HG03066 (cell line): ENCODE measurements around the gene ZNF594.
A peak's percentile ranks its signal among the peaks of the same experiment; 100 is the strongest.
"Not testable (repeated sequence)": the region's sequence is repeated elsewhere in the genome, so short reads cannot be mapped to it uniquely, and the experiment has no call there.

Source experiments
- ATAC-seq: cut with Tn5 transposase; IDR thresholded peaks from one replicate; pipeline ENCODE4 v1.9.1; 2021; ENCODE audit warnings: low read depth; ENCODE audit not compliant: unreplicated experiment

ZNF594 gene

GRCh38 chr17:5191541-5192417 lies at the start of gene ZNF594:
TSS of gene ZNF594 (minus strand) at chr17:5191868. CDS start at chr17:5184256, 7,612 bp downstream.
- peak; percentile 88 for ATAC-seq

GRCh38 chr17:5239769-5240168 lies 48.1 kb upstream of the ZNF594 start:
- ATAC-seq = not testable (repeated sequence)

GRCh38 chr17:5238333-5238732 lies 46.7 kb upstream of the ZNF594 start:
- no peak for ATAC-seq

GRCh38 chr17:5237541-5238016 lies 45.9 kb upstream of the ZNF594 start:
- no peak for ATAC-seq

- no peak for ATAC-seq
These were observed 45.4 kb upstream of the ZNF594 start for GRCh38 chr17:5236938-5237540.

- peak; percentile 61 for ATAC-seq
These were observed 43.2 kb upstream of the ZNF594 start, which contains the start of gene SCIMP for GRCh38 chr17:5234645-5235576. TSS of gene SCIMP (minus strand) at chr17:5234860. CDS start at chr17:5234755, 105 bp downstream.

GRCh38 chr17:5233492-5233891 lies 41.8 kb upstream of the ZNF594 start:
- ATAC-seq = not testable (repeated sequence)

- ATAC-seq = no peak
These were observed 35.5 kb upstream of the ZNF594 start for GRCh38 chr17:5226940-5227878.

- no peak for ATAC-seq
These were observed 34.2 kb upstream of the ZNF594 start for GRCh38 chr17:5225668-5226457.

- ATAC-seq = not testable (repeated sequence)
These were observed 30.2 kb upstream of the ZNF594 start for GRCh38 chr17:5221912-5222311.

- ATAC-seq = no peak
These were observed 28.4 kb upstream of the ZNF594 start for GRCh38 chr17:5220074-5220473.

- ATAC-seq = no peak
These were observed 27.9 kb upstream of the ZNF594 start for GRCh38 chr17:5219536-5219935.

- not testable (repeated sequence) for ATAC-seq
These were observed 25.9 kb upstream of the ZNF594 start for GRCh38 chr17:5217562-5217961.

- ATAC-seq = no peak
These were observed 19.8 kb upstream of the ZNF594 start for GRCh38 chr17:5211458-5211857.

- ATAC-seq = no peak
These were observed 19.1 kb upstream of the ZNF594 start for GRCh38 chr17:5210614-5211252.

GRCh38 chr17:5210091-5210490 lies 18.4 kb upstream of the ZNF594 start:
- no peak for ATAC-seq

GRCh38 chr17:5209396-5209795 lies 17.7 kb upstream of the ZNF594 start:
- no peak for ATAC-seq

- ATAC-seq = no peak
These were observed 12.2 kb upstream of the ZNF594 start for GRCh38 chr17:5203908-5204294.
